H54 (cell line): ENCODE measurements around the gene CNPY3.
A peak's percentile ranks its signal among the peaks of the same experiment; 100 is the strongest.

Experiments
- DNase-seq: peaks from one replicate; pipeline ENCODE4 v3.0.0; 2011; ENCODE audit warnings: low spot score, mixed read lengths; ENCODE audit not compliant: insufficient read length
- FAIRE-seq: peaks from 3 replicates; lab custom pipeline; 2011; peaks lifted over from hg19 to GRCh38; lab: Jason Lieb, UNC
- POLR2A ChIP-seq: IDR thresholded peaks from 2 replicates; pipeline ENCODE4 v1.6.1; 2011; ENCODE audit warnings: low read depth, mild to moderate bottlenecking, low read length

Gene CNPY3

DNA sequence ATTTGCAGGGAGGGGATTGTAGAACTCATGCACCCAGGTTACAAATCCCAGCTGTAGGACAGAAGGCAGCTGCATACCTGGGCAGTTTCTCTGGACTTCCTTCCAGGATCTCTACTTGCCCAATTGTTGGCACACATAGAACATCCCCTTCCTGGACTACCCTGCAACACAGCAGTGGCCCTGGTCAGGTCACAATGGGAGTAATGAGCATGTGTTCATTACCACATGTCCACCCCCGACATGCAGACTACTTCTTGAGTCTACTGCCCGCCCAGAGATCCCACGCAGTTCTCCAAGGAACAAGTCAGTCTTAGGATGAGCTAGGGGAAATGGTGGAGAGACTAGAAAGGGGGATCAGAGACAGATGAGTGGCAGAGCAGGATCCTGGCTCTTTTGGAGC is 44.6 kb downstream of the CNPY3 start:
- FAIRE-seq (no peak), DNase-seq (no peak)
- TF ChIP-seq POLR2A = no peak

DNA sequence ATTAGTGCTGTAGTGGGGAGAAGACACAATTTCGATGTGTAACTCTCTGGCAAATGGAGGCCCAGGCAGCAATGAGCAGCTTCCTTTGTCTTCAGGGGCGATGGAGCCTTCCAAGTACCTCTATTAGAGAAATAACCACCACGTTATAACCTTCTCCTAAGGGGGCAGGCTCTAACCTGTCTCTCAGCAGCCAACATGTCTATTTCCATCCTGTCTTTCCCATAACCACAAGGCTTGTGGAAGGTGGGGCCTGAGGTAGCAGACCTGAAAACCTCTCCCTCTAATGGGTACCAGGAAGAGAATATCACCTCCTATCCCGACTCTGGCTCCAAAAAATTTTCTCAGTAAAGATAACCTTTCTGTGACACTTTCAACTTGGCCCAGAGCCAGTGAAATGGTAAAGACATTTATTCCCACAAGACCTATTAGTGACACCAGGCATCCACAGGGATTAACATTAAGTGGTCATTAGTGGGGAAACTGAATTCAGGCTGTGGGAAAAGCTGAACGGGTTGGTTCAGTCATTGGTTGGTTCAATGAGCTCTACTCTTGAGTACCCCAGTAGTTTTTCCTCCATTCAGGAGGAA is 45.7 kb downstream of the CNPY3 start:
- no peak for TF ChIP-seq POLR2A
- DNase-seq = no peak
- FAIRE-seq = no peak

DNA sequence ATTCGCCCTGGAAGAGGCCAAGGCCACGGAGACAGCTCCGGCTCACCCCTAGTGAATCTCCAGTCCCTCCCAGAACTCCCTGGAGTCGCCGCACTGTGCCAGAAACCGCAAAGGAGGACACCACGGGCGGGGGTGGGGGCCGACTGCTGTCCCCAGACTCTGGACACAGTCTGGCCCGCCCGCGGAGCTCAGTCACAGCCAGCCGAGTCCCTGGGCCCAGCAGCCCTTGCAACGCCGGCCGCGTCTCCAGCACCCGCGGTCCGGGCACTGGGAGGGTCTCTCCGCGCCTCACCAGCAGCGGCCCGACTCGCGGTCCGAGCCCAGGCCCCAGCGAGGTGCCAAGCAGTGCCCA is 49.2 kb downstream of the CNPY3 start:
- DNase-seq (no peak), FAIRE-seq (no peak)
- TF ChIP-seq POLR2A = peak; percentile 15; the same call in 1 of the 2 replicates

DNA sequence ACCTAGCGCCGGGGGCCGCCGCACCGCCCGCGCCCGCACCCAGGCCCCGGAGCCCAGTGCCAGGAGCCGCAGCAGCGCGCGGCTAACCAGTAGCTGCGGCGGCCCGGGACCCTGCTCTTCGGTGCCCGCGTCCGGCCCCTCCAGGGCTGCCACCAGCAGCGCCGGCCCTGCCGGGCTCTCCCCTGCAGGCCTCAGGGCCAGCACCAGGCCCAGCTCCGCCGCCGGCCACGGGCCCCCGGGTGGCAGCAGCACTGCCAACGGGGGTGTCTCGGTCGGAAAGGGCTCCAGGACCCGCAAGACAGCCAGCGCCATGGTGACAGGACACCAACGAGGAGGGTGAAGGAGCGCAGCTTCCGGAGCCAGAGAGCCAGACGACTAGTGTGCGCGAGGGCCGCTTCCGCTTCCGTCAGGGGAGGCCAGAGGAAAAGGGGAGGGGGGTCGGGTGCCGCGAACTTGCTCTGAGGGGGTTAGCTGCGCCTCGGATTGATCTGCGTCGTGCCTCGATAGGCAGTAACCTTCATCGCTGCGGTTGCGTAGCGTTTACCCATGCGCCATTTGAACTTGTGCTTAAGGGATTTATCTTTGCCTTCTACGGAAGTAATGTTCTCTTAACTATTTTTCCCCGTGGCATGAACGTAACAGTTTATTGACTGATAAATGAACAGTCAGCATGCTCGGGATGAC is 49.7 kb downstream of the CNPY3 start, which contains the start of gene PEX6:
Gene PEX6, minus strand, starts transcription at position 343 of the 684 bp plus-strand sequence. Its CDS starts 31 bp downstream, at position 312.
- FAIRE-seq = no peak
- peak; percentile 87 for DNase-seq
- TF ChIP-seq POLR2A = peak; percentile 79

DNA sequence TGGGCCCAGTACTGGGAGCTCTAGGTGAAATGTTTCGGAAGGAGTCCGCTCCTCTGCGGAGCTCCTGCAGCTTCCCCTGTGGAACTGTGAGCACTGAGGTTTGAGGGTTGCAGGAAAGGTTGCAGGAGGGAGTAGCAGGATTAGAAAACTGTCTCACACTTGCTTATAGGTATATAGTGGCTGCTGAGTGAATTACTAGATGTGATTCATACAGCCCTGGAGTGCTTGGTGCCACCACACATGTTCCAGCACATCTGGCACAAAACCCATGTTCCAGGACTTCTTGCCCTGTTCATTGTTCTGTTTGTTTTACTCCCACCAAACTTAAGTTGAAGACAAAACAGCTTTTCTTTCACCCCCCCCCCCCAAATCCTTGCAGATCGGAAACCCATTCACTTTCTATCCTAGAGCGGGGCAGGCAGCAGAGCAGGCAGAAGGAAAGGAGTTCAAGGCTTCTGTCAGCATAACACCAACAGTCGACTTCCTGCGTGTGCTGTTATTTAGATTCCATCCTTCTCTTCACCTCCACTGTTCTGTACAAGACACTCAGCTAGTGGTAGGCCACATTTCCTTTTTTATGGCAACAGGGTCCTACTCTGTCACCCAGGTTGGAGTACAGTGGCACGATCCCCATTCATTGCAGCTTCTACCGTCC is 50.4 kb downstream of the CNPY3 start:
- FAIRE-seq = no peak
- TF ChIP-seq POLR2A = no peak
- peak; percentile 67 for DNase-seq

DNA sequence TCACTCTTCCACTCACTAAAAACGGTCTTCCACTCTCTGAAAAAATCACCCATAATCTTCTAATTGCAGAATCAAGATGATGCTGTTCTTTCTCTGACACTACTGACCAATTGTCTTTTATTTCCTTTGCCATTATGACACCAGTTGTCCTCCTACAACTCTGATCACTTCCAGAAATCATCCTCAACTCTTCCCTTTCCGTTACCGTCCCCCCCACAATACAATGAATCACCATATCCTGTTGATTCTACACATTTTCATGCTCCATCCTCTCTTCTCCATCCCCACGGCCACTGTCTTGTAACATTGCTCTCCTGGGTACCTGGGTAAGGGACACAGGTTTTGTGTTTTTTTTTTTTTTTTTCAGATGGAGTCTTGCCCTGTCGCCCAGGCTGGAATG is 52.6 kb downstream of the CNPY3 start:
- TF ChIP-seq POLR2A = no peak
- FAIRE-seq (no peak), DNase-seq (no peak)

DNA sequence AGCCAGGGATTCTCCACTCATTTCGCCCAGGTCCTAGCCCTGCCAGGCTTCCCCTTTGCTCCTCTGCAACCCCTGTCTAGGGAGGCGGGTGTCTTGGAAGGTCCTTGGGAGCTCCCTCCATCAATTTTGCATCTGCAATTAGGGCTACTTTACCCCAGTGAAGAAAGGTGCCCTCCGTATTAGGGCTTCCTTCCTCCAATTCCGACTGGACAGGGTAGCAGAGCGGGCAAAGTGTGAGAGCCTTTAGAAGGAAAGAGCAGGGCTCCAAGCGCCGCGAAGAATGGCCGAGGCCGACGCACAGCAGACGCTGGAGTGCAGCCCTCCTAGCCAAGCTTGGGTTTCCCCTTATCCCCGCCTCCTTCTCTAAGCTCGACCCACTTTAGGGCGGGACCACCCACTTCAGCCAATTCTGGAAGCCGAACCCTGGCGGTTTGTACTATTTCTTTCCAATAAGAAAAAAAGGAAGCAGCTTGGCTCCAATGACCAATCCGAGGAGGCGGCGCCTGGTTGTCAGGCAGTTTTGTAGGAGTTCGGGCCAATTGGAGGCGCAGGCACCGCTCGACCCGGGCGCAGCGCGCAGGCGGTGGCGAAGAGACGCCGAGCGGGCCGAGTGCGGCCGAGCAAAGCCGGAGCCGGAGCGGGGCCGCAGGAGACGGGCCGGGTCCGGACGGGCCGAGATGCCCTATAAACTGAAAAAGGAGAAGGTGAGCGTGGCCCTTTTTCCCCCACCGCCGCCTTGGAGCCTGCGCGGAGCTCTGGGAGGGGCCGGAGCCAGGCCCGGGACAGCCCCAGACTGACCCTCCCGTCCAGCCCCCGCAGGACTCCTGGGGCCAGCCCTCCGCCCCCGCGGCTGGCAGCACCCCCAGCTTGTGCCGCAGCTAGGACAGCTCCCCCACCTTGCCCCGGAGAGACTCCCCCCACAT is 55.0 kb downstream of the CNPY3 start, which contains the start of gene PPP2R5D:
Gene PPP2R5D, plus strand, starts transcription at position 570 of the 923 bp plus-strand sequence. Its CDS starts 108 bp downstream, at position 678.
- FAIRE-seq = peak; percentile 33
- DNase-seq = peak; percentile 98

DNA sequence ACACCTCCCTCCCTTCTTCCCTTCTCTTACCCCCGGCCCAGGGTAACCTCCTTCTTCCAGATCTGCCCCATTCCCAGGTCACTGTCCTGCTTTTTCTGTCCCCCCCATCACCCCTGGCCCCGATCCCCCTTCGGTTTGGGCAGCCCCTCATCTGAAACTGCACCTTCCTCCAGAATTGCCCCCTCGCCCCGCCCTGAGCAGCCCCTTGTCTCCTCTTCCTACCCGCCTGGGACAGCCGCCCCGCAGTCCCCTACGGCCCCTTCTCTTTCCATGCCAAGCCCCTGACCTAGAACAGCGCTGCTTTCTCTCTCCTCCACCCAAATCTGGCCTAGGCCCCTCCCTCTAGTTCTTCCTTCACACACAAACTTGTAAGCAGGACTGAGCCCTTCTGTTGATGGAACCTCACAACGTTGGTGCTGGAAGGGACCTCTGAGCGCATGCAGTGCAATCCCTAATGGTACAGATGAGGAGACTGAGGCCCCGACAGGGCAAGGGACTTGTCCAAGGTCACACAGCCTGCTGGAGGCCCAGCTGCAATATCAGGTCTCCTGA is 55.7 kb downstream of the CNPY3 start:
- no peak for DNase-seq
- no peak for TF ChIP-seq POLR2A

More for the DNA sequence above, 55.0 kb downstream of the CNPY3 start, which contains the start of gene PPP2R5D:
- peak; percentile 63 for TF ChIP-seq POLR2A

DNA sequence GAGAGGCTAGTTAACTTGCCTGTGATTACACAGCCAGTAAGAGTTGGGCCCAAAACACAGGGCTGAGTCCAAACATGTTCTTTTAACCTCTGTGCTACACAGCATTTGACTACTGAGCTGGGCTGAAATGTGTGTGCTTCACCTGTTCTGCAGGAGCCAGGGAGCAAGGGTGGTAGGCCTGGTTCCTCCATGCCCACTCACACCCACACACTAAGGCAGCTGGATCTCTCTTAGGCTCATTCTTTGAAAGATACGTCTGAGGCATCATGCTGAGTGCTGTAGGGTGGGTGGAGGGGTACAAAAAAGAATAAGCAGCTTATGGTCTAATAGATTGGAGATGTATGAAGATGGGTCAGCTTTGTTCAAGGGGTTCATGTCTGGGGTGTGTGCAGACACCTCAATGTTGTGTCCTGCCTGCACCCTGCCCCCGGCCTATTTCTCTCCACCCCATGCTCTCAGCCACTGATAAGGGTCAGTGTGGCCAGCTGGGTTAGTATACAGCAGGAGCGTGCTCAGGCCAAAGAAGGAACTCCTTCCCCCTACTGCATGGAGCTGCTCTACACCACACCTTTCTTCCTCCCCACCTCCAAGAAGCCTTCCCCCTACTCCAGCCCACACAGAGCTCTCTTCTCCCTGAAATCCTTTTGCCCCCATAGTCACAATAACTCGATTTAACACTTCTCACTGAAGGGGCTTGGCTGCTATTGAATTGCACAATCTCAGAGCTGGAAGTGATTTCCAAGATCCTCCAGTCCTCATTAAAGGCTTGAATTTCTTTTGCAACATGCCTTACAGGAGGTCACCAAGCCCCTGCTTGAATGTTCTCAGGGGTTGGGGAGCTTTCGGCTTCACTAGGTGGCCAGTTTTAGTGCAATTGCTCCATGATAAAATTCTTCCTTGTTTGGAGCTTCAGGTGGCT is 58.5 kb downstream of the CNPY3 start:
- no peak for TF ChIP-seq POLR2A
- DNase-seq (no peak), FAIRE-seq (no peak)

More for the DNA sequence above, 55.7 kb downstream of the CNPY3 start:
- no peak for FAIRE-seq

DNA sequence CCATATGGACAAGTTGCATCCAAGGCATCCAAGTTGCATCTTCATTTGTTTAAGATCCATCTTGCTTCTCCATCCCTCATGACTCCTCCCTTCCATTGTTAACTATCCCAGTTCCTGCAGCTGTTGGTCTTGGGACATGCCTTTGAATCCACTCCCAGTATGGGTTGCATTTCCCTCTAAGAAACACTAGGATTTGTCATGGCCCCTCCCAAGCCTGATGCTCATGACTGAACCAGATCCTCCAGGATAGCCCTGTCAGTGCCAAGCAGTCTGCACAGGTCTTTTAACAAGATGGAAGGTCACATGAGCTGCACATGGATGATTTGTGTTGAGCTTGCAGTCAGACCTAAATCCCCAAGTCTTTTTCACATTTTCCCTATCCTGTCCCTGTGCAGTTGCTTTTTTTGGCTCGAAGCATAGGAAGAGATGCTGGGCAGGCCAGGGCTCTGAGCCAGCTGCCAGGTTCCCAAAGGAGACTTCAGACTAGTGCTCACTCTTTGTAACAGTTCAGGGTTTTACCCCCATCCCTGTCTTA is 59.3 kb downstream of the CNPY3 start:
- DNase-seq (no peak), FAIRE-seq (no peak)
- TF ChIP-seq POLR2A = no peak
